HG02678 (cell line): Measurements from ENCODE around the gene RHBDD3.
"Not testable (repeated sequence)": the region's sequence is repeated elsewhere in the genome, so short reads cannot be mapped to it uniquely, and the experiment has no call there.

Experiments used
- ATAC-seq: cut with Tn5 transposase; IDR thresholded peaks from one replicate; pipeline ENCODE4 v1.9.1; 2021; ENCODE audit warnings: mild to moderate bottlenecking, moderate library complexity; ENCODE audit not compliant: unreplicated experiment

RHBDD3 gene

DNA sequence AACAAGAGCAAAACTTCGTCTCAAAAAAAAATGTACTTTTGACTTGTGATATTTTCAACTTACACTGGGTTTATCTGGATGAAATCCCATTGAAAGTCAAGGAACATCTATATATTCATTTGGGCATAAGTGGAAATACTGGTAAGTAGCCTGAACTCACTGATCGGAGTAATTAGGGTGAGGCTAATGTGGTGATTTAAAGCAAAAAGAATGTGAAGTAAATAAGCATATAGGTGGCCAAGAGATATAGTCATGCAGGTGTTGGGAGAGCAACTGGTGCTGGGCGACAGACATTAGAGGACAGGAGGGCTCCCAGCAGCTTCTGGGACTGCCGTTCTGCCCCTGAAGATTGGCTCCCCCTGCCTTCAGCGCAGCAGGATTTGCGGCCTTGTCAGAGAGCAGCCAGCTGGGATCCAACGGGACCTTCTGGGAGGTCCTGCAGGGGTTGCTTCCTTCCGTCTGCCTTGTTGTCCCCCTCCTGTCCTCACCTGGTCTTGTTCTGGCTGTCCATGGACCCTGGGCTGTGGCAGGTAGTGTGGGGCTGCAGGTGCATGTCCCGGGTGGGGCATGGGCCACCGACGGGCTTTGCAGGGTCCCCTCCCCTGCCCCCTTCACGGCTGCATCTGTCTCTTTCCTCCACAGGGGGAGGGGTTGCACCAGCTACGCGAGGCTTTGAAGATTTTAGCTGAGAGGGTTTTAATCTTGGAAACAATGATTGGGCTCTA lies 14.1 kb downstream of the RHBDD3 start:
- no peak for ATAC-seq

DNA sequence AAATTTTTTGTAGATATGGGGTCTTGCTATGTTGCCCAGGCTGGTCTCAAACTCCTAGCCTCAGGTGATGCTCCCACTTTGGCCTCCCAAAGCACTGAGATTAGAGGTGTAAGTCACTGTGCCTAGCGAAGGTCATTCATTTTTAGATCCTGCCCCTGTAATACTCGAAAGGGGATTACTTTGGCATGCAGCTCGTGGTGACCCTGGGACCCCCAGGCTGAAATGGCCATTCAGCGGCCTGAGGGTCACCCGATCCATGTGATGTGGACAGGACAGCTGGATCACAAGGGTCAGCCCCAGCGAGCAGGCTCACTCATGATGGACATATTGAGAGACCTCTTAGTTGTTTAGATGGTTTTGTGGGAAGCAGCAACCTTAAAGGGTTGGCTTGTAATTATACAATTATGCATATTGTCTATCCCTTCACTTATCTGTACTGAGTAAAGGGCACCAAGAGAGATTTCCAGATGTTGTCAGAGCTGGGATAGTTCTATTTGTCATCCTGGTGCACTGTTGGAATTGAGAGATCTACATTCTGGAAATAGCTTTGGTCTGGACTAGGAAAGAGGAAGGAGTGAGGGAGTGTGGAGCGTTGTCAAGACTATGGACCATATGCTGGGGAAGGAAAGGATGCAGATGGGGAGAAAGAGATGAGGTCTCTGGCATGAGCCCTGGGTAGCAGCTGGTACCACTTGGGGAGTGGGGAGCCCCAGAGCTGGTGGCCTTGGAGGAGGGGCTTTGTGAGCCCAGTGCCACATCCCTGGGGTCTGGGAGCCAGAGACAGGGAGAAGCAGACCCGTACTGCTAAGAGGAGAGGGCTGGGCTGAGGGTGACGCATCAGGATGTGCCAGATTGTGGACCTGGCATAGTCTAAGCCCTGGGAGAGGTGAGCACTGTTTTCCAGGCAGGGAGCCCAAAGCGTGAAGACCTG lies 15.5 kb downstream of the RHBDD3 start:
- ATAC-seq, result no peak

DNA sequence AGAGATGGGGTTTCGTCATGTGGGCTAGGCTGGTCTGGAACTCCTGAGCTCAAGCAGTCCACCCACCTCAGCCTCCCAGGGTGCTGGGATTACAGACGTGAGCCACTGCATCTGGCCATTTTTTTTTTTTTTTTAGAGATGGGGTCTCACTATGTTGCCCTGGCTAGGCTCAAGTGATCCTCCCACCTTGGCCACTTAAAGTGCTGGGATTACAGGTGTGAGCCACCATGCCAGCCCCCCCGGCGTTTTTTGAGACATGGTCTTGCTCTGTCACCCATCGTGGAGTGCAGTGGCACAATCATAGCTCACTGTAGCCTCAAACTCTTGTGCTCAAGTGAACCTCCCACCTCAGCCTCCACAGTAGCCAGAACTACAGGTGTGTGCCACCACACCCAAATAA lies 16.5 kb downstream of the RHBDD3 start:
- ATAC-seq, result no peak

DNA sequence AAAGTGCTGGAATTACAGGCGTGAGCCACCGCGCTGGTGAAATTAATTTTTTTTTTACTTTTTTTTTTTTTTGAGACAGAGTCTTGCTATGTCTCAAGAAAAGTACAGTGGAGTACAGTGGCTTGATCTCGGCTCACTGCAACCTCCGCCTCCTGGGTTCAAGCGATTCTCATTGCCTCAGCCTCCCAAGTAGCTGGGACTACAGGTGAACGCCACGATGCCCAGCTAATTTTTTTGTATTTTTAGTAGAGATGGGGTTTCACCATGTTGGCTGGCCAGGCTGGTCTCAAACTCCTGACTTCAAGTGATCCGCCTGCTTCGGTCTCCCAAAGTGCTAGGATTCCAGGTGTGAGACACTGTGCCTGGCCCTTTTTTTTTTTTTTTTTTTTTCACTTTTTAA lies 19.9 kb downstream of the RHBDD3 start:
- ATAC-seq, result not testable (repeated sequence)

DNA sequence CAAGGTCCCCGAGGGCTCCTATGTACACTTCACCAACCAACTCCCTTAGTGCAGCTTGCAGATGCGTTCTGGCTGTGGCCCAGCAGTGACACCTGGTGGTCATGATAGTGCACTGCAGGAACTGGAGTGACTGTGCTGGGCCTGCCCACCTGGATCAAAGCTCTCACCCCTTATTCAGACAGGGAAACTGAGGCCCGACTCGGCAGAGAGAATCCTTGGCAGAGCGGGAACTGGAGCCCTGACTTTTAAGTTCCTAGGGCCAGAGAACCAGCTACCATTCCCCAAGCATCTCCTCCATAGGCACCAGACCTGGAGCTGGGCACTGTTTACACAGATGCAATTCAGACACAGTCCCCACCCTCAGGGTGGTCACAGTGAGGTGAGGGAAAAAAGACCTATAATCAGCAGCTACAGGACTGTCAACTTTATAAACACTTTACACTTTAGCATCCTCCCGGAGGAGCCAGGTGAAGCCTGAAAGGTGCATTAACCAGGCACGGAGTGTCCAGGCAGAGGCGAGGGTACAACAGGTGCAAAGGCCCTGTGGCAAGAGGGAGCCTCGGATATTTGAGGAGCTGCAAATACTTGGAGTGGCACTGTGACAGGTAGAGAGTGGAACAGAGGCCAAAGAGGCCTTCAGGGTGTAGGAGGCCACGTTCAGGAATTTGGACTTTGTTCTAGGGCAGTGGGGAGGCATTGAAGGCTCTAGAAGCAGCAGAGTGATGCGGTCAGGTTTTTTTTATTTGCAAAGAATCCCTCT lies 22.0 kb downstream of the RHBDD3 start:
- ATAC-seq, result peak; percentile 44

DNA sequence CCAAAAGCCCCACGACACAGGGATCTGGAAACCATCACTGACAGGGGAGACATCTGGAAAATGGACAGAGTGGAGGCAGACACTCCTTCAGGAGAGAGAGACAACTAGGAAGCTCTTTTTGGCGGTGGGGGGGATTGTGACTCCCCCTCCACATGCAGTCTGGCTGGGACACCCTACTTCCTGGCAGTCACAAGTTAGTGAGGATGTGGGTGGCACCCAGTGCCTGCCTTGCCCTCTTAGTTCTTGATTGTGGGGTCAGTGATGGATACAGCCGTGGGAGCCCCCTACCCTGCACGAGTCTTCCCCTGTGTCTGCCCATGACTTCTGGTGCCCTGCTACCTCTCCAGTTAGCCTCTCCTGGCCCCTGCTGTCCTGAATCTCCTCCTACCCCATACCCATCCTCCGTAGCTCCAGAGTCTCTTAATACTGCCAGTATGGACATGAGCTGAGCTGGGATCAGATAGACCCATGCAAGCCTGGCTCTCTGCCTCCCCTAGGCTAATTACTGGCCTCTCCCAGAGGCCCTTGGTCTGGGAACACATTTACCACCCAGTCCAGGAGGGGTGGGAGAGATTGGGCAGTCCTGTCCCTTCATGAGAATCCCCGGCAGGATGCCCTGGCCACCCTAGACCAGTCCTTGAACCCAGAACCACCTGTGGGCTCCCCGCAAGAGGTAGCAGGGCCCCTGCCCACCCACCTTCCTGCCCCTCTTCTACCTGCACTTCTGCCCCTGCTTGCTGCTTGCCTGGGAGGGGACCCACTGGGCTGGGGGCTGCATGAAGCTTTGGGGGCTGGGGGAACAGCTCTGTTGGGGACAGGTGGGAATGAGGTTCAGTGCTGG lies 22.8 kb downstream of the RHBDD3 start:
- ATAC-seq, result no peak

DNA sequence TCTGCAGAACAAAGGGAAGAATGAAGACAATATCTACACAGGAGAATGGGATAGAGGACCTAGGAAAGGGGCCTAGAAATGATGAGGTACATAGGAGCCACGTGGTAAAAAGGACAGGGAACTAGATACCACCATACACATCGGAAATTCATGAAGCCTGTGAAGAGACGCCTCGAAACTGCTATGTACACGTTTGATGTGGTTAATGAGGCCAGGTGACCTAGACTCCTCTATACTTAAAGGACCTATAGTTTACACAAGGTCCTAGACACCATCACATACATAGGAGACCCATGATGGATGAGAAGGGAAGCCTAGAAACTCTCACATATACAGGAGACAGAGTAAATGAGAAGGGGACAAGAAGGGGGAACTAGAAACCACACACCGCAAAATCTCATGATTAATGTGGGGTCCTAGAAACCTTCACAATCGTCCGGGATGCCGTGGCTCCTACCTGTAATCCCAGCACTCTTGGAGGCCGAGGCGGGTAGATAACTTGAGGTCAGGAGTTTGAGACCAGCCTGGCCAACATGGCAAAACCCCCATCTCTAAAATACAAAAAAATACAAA lies 23.8 kb downstream of the RHBDD3 start:
- ATAC-seq, result no peak

DNA sequence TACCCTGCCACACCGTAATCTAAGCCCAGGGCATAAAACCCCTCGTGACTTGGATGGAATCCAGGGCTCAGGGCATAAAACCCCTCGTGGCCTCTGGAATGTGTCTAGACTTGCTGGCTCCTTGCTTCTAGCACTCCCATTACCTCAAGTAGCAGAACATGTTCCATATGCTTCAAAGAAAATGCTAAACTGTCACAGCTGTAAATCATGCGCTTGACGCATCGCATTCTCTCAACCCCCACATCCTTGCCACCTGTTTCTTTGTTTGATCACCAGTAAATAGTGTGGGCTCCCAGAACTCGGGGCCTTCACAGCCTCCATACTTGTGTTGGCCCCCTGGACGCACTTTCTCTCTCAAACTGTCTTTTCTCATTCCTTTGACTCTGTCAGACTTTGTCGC lies 27.3 kb downstream of the RHBDD3 start:
- ATAC-seq, result not testable (repeated sequence)

DNA sequence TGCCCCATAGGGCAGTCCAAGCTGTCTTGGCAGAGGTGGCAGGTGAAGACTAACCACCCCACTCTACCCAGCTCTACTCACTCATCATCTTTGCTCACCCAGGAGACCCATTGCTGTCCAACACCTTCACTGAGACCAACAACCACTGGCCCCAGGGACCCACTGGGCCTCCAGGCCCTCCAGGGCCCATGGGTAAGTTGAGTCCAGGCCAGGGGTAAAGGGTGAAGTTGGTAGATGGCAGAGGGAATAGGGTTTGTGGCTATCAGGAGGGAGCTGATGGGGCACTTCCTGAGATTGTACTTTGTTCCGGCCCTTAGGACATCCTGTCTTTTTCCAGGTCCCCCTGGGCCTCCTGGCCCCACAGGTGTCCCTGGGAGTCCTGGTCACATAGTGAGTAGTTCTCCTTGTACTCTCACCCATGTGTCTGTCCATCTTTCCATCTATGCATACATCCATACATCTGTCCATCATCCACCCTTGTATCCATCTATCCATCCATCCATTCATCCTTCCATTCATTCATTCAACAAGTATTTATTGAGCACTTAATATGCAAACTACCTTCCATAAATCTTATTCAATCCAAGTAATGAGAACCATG lies 34.4 kb downstream of the RHBDD3 start:
- no peak for ATAC-seq

DNA sequence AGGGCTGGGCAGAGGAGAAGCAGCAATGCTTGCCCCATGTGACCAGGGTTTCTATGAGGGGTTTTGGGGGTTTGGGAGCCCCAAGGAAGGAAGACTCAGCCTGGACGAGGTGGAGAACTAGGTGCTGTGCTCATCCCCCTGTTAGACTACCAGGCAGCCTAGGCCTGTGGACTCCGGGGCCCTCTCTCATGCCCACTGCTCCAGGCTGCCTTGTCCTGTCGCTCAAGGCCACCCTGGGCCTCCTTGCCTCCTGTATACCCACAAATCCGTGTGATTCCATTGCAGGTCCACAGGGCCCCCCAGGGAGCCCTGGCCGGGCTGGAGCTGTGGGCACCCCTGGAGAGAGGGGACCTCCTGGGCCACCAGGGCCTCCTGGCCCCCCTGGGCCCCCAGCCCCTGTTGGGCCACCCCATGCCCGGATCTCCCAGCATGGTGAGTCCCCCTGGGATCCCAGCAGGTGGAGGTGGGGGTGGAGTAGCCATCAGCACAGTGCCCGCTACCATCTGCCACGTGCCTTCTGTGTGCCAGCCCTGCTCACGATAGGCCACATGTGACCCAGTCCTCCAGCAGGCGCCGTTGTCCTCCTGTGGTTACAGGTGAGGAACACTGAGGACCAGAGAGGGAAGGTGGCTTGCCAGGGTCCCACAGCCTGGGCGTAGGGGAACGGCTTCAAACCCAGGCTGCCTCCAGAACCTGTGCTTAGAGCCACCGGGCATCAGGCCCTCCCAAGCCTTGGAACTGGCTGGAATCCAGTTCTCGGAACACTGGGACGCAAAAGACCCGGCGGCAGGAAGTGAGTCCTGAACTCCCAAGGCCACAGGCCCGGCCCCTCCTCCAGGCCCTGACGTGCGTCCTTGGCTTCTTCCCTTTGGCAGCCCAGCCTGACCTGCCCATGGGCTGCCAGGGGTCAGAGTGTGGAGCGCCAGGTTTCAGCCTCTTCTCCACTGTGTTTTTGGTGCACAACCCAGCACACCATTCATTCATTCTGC lies 35.5 kb downstream of the RHBDD3 start:
- ATAC-seq, result no peak

DNA sequence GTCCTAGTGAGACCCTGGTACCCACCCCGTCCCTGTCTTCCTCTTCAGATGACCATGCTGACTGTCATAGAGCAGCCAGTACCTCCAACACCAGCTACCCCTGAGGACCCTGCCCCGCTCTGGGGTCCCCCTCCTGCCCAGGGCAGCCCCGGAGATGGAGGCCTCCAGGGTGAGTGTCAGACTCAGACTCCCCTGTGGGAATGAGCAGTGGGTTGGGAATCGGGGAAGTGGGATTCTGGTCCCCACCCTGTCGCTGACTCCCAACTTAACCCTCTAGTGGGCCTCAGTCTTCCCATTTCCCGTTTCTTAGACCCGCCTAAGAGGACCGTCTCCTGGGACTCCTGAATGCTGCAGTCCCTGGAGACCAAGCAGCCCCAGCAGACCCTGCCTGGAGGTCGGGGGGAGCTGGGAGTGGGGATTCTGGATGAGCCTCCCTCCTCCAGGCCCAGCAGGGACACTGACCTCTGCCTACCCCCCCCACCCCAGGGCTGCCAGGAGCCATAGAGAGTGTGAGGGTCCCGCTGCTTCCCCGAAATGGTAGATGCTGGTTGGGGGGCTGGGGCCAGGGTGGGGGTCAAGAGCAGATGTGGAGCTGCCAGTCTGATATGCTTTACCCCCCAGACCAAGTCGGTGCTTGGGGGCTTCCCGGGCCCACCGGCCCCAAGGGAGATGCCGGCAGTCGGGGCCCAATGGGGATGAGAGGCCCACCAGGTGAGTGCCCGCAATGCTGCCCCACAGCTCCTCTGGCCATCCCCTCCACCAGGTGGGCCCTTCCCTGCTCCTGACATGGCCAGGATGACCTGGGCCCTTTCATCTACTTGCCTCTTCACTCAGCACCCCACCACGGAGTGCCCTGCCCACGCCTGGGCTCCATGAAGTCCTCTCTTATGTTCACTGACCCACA lies 36.6 kb downstream of the RHBDD3 start:
- no peak for ATAC-seq

DNA sequence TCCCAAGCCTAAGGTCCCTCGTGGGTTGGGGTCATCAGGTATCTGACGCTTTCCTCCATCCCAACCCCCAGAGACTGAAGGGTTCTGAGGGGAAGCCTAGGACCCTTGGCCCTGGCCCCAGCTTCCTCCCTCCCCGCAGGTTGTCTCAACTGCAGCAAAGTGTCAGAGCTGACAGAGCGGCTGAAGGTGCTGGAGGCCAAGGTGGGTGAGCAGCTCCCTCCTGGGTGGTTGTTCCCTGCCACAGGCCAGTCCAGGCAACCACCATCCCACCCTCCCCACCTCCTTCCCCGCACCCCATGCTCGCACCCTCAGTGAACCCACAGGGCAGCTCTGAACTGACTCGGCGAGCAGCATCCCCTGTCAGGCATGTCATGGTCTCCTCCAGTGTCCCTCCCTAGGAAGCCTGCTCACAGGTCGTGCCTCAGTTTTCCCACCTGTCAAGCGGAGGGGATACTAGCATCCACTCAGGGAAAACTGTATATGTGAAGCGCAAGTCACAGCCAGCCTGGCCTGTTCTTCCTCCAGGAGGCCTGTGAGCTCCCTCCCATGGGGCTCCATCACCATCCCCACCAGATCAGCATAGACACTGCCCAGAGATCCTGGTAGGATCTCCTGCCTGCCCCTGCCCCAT lies 41.3 kb downstream of the RHBDD3 start:
- ATAC-seq, result no peak

DNA sequence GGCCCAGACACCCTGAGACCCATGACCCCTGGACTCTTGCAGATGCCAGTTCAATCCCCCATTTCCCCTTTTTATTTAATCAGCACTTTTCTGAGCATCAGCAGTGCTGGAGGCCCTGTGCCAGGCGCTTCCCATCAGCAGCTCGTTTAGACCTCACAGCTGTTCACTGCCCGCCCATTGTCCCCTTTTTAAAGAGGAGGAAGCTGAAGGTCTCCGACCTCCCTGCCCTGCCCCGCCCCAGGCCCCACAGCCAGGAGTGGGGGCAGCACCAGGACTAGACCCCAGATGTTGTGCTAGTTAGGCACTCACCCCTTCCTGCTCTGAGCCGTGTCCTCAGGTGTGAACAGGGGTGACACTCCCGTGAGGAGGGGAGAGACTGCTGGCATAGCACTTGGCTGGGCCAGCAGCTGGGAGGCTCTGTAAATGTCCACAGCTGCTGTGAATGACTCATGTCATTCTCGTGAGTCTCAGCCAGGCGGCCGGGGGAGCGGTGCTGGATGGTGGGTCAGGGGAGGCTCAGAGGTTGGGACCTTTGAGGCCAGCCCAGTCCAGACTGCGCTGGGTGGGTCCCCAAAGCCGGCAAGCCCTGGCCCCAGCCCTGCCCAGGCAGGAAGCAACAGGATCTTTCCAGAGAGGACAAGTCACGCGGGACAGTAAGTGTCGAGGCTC lies 42.2 kb downstream of the RHBDD3 start:
- ATAC-seq, result no peak

DNA sequence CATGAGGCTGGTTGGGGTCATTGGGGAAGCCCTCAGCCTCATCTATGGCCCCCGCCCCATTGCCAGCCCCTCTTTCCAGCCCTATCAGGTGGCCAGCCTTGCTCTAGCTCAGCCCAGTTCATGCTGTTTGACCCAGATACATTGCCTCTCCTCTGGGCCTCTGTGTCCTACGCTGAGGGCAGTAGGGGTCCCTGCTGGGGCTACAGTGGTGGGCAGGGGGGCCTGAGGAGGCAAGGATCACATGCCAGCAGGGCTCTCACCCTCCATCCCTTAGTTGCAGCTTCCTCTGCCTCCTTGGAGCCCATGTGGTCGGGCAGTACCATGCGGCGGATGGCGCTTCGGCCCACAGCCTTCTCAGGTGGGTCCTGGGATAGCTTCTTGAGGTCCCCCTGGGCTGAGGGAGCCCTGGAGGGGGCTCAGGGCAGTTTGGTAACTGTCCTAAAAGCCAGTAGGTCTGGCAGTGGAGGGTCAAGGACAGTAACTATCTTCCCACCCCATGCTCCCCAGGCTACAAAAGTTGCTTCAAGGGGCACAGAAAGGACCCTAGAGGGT lies 42.8 kb downstream of the RHBDD3 start:
- ATAC-seq, result no peak

DNA sequence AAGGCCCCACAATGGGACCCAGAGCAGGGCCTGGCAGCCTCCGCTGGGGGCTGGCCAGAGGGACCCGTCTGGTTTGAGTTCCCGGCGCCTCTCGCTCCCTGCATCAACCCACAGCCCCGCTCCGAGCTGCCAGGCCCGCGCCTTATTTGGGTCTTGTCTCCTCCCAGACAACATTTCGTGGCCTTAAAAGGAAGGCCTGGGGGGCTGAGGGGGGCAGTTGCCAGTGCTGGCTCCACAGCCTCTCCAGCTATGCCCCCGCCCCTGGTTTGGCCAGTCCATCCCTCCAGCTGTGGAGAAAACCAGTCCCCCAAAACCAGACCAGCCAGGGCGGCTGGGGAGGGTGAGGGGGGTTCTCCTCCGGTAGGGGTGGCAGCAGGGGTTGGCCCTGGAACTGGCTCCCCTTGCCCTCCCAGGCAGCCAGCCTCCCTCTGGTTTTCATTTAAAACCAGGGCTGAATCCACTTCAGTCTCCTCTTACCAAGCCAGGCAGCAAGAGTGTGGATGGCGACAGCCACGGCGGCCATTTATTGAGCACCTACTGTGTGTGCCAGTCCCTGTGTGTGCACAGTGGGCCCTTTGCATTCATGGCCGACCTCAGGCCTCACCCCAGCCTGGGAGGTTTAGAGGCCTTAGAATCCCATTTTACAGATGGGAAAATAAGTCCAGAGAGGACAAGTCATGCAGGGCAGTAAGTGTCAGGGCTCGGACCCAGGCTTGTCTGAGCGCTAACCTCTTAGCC lies 43.5 kb downstream of the RHBDD3 start:
- ATAC-seq, result no peak
